Fibroblast of pulmonary artery (primary cell): ENCODE results near the gene RFPL2.
A peak's percentile ranks its signal among the peaks of the same experiment; 100 is the strongest.

ENCODE experiments used
- DNase-seq: peaks from one replicate; pipeline ENCODE4 v3.0.0-alpha.2; 2010; ENCODE audit warnings: low read depth
- H3K4me3 ChIP-seq: replicated peaks from 2 replicates; pipeline ENCODE4 v1.5.1; 2011; ENCODE audit warnings: low read depth, mild to moderate bottlenecking, control low read depth, low read length, moderate library complexity
- TF ChIP-seq, protein P1 (sequence below): IDR thresholded peaks from 2 replicates; pipeline ENCODE4 v1.5.1; 2011; ENCODE audit warnings: mild to moderate bottlenecking, control low read depth, low read length, inconsistent platforms; ENCODE audit errors: missing control alignments

The RFPL2 gene

DNA sequence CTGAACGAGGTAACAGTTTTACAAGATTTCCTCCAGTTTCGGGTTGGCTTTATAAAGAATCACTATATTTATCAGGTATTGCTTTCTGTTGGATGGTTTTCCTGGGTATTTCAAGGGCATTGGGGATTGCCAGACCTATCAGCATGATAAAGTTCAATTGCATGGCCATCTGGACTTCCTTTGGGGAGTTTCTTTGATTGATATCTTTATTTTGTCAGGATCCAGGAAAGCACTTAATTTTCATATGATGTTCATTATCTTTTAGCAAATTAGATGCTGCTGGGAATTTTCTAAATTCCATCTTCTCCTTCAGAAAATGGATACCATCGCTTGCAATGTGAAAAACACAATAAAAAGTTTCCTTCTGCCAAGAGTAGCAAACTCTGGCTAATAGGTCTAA, 21.2 kb downstream of the RFPL2 start:
- TF ChIP-seq, protein P1, sequence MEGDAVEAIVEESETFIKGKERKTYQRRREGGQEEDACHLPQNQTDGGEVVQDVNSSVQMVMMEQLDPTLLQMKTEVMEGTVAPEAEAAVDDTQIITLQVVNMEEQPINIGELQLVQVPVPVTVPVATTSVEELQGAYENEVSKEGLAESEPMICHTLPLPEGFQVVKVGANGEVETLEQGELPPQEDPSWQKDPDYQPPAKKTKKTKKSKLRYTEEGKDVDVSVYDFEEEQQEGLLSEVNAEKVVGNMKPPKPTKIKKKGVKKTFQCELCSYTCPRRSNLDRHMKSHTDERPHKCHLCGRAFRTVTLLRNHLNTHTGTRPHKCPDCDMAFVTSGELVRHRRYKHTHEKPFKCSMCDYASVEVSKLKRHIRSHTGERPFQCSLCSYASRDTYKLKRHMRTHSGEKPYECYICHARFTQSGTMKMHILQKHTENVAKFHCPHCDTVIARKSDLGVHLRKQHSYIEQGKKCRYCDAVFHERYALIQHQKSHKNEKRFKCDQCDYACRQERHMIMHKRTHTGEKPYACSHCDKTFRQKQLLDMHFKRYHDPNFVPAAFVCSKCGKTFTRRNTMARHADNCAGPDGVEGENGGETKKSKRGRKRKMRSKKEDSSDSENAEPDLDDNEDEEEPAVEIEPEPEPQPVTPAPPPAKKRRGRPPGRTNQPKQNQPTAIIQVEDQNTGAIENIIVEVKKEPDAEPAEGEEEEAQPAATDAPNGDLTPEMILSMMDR = no peak
- H3K4me3 ChIP-seq = no peak overlapping the region
- no peak for DNase-seq

DNA sequence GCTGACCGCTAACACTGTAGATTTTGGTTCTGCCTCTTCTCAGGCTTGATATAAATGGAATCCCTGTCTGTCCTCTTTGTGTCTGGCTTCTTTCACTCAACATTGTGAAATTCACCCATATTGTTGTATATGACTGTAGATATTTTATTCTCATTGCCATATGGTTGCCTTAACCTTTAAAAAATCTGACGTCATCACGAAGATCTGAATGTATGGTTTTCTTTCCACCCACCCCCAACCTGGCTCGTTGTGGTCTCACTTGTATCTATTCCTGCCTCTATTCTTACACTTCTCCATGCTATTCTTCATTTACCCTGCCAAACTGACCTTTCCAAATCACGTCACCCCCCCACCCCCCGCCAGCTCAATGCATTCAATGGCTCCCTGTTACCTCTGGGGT, 23.8 kb downstream of the RFPL2 start:
- TF ChIP-seq, protein P1 = no peak

DNA sequence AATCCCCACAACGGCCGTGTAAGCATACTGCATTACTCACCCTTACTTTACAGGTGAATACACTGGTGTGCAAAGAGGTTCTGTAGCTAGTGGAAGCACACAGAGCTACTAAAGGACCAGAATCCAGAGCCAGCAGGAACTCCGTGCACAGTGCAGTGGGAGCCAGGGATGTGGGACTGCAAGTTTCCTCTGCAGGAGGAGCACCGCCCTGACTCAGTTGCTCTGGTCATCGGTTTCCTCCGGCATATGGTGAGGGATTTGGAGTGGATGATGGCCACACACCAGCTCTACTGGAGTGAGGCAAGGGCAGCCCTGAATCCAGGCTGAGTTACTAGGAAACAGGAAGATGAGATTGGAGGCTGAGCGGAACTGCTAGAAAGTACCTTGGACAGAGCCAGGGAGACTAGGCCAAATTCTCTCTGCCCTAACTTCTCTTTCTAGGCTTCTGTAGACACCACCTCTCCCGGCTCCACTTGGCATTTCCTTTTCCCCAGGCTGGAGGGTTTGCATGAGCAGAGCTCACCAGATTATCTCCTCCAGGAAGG, 27.6 kb downstream of the RFPL2 start:
- TF ChIP-seq, protein P1 = no peak
- peak; percentile 1 for DNase-seq
- no peak overlapping the region for H3K4me3 ChIP-seq

More for the DNA sequence above, 23.8 kb downstream of the RFPL2 start:
- no peak for DNase-seq
- H3K4me3 ChIP-seq = no peak overlapping the region

DNA sequence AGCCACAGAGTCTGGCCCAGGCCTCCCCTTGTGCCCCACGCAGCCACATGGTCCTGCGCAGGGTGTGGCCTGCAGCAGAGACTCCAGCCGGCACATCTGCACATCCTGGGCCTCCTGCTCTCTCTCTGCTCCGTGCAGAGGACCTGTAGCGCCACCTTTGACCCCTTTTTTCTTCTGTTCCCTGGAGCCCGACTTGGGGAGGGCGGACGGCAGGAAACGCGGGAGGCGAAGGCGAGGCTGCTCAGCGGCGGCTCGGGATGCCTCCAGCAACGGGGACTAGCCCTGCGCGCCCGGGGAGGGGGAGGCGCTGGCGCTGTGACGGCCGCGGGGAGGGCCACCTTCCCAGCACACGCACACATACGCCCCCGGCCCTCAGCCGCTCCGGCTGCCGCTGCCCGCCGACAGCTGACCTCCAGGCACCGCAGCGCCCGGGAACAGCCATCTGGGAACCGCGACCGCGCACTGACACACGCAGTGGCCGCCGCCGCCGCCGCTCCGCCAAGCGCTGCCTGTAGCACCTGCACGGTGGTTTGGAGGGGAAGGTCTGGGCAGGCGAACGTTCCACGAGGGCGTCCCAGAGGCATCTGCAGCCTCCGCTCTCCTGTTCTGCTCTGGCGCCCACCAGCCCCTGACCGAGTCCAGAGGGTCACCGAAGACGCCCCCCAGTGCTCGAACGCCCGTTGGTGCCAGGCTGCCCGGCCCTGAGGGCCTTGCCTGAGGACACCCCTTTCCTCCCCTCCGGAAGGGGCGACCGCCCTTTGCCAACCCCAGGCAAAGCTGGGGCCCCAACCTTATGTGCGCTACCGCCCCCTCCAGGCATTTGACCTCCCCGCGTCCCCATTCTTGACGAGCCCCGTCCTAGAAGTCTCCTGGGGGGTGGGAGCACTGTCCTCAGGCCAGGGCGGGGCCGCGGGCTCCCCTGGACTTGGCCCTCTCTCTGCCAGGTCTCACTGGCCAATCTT, 28.9 kb downstream of the RFPL2 start:
- TF ChIP-seq, protein P1 = no peak
- H3K4me3 ChIP-seq = no peak overlapping the region
- DNase-seq = no peak

DNA sequence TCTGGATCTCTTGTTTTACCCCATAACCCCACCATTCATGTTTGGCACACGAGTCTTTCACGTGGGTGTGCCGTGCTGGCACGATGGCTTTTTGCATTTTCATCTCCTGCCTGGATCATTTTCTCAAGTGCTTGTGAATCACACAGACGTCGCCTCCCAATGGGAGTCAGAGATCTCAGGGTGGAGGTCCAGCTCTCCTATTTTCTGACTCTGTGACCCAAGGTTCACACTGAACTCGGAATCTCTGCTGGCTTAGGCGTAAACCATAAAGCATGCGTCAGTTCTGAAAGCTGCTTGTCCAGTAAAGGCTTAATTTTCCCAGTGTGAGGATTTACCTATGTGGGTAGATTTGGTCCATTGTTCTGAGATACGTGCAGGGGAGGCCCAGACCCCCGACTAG, 29.8 kb downstream of the RFPL2 start:
- no peak for DNase-seq
- TF ChIP-seq, protein P1 = no peak
- H3K4me3 ChIP-seq = no peak overlapping the region

DNA sequence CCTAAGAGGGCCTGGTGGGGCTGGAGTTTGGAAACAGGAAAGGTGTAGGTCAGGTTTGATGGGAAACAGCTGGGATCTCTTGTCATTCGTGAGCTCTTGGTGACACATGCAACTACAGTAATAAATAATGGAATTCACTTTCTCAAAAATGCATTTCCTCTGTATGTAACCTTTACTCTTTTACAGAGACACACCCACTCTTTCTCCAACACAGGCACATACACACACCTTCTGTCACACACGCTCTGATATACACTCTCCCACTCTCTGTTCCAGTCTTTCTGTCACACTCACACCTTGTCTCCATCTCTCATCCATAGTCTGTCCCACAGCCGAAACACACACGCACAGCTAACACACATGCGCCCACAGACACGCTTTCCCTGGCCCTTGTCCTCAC, 39.2 kb downstream of the RFPL2 start:
- TF ChIP-seq, protein P1 = no peak
- no peak for DNase-seq
- no peak overlapping the region for H3K4me3 ChIP-seq
